COLO668 (cell line): ENCODE measurements around the gene GXYLT2.

Experiments
- DNase-seq: peaks from one replicate; lab custom pipeline; 2025; ENCODE audit not compliant: unreplicated experiment; lab: John Stamatoyannopoulos, UW

The GXYLT2 gene, protein sequence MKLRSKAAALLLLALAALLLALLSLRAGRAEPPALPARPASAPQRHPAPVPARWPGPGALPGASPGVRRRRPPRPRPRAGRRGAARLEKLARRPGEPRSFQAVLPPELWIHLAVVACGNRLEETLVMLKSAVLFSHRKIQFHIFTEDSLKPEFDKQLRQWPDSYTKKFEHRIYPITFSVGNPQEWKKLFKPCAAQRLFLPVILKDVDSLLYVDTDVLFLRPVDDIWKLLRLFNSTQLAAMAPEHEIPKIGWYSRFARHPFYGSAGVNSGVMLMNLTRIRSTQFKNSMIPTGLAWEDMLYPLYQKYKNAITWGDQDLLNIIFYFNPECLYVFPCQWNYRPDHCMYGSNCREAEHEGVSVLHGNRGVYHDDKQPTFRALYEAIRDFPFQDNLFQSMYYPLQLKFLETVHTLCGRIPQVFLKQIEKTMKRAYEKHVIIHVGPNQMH

DNA sequence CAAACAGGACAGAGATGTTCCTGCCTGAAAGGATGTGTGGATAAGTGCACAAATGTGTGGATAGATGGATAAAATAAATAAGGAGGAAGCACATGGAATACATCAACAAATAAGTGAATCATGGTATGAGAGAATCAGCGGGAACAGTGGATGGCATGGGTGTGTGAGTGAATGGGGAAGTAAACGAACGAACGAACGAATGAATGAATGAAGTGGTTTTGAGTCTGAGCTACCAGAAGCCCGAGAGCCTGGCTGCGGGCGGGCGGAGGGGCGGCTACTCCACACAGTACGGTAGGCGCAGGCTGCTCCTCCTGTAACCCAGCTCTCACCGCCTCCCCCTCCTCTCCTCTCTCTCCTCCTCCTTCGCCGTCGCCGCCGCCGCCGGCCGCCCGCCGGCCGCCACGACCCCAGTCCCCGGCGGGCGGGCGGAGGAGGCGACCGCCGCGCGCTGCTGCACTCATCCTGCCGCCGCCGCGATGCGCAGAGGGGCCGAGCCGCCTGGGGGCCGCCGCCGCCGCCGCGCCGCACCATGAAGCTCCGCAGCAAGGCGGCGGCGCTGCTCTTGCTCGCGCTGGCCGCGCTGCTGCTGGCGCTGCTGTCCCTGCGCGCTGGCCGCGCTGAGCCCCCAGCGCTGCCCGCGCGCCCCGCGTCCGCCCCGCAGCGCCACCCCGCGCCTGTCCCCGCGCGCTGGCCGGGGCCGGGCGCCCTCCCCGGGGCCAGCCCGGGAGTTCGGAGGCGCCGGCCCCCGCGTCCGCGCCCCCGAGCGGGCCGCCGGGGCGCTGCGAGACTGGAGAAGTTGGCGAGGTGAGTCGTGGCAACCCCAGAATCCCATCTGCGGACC is at the start of gene GXYLT2:
Gene GXYLT2 (plus strand): TSS at position 342 of the 841 bp plus-strand sequence. CDS start 188 bp downstream, at position 530.
- DNase-seq: peak; percentile 63

DNA sequence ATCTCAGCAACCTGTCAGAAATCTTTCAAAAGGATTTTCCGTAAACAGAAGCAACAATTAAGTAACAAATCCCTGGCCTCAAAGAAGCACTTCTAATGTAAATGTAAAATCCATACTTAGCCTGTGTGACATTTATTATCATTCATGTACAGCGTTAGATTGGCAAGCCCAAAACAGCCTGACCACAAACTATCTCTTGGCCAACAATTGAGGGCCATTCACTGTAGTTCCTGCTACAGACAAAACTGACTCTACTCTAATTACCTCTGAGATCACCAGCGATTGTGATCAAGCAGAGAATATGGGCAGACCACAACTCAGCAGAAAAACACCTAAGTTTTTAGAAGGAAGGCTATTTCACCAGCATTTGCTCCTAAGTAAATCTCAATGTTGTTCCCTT is 48.8 kb upstream of the GXYLT2 start:
- no peak for DNase-seq

DNA sequence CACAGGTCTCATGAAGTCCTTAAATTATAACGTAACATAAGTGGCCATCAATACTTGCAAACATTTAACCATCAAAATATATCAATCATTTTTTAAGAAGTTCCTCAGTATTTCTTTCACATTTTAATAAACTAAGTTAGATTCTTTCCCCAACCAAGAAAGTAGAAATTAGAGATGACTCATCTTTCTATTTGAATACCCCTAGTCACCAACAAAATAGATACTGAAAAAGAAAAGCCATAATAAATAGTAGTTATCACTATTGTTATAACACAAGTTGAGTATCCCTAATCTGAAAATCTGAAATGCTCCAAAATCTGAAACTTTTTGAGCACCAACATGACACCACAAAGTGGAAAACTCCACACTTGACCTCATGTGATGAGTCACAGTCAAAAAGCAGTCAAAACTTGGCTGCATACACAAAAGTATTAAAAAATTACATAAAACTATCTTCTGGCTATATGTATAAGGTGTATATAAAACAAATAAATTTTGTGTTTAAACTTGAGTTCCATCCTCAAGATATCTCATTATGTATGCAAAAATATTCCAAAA is 43.3 kb upstream of the GXYLT2 start:
- DNase-seq: no peak

DNA sequence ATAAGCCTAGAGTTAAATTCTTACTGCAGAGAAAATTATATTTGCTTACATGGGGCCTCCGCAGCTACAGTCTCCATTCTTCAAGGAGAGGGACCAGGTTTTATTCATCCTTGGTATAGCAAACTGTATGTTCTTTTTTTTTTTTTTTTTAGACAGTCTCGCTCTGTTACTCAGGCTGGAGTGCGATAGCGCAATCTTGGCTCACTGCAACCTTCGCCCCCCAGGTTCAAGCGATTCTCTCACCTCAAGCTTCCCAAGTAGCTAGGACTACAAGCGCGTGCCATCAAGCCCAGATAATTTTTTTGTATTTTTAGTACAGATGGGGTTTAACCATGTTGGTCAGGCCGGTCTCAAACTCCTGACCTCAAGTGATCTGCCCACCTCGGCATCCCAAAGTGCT is 41.7 kb upstream of the GXYLT2 start:
- no peak for DNase-seq

DNA sequence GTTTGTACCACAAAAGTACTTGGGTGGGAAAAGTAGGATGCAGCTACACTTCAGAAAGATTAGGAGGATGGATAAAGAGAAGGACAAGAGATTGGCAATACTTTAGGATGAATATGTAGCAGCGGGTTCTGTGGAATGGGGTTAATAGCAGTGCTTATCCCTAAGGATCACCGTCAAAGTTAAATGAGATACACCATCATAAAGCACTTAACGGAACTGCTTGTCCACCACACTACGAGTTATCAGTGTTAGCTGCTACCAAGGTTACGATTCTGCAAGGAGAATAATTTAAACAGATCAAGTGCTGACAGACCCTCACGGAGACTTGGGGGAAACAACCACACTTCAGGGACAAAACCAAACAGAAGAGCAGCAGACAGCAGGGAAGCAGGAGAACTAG is 40.6 kb upstream of the GXYLT2 start:
- no peak for DNase-seq

DNA sequence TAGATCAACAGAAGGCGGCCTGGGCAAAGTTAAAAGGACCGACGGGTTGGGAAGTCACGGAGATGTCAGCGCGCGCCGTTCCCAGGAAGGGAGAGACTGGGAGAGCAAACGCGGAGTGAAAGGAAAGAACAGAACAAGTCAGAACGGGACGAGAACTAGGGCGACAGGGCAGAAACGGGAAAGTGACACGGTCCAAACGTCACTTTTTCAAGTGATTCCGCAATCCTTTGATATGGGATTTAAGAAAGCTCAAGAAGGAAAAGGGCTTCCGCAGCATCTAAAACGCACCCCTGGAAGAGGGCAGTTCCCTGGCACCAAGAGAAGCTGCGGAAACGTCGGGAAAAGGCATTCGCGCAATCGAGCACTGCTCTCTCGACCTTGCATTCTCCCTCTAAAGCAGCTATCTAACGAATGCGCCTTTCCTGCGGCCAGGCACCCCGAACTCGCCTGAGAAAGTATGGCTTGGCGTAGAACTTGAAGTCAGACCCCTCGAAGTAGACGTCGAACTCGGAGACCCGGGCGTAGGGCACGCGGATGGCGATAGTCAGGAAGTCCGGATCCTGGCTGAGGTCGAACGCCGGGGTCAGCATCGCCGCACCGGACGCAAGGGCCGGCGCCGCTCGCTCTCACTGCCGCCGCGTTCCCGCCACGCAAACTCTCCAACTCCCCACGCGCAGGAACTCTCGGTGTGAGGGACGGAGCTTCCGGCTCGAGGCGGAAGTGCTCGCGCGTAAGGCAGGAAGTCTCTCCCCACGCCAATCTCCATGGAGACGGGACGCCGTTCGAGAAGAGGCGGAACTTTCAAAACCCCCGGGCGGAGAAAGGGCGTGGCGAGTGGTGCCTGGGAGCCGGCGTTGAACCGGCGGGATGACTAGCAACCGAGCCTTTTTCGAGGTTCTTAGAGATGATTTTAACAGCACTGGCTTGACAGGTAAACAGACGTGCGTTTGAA is 39.8 kb upstream of the GXYLT2 start, which contains the start of gene SHQ1:
Gene SHQ1 (minus strand): TSS at position 695 of the 952 bp plus-strand sequence. CDS start 105 bp downstream, at position 590.
- DNase-seq: peak; percentile 92

DNA sequence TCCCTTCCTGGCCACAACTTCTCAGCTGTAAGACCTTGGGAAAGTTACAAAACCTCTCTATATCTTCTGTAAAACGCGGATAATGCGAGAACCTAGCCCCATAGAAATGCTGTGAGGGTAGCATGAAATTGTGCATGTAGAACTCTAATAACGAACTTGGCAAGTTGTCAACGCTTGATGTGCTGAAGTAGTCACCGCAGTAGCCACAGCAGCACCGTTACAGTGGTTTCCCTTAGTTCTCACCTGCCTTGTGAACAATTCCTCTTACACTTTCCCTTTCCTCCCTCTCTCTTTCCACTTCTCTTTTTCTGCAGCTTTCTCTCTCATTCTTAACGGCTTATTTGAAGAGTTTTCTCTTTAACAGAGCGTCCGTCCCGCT is 39.2 kb upstream of the GXYLT2 start:
- DNase-seq: no peak

DNA sequence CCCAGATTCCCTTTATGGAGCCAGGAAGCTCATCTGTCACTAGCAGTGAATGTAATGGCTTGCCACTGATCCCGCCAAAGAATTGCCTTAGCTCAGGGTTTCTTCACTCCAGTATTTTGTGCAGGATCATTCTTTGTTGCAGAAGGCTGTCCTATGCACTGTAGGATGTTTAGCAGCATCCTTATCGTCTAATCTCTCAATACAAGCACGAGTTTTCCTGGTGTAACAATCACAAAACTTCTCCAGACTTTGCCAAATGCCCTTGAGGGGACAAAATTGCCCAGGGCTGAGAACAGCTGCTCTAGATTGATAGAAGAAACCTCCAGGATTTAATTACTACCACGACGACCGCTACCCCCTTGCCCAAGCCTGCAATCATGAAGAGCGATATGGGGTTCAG is 32.8 kb upstream of the GXYLT2 start:
- DNase-seq: no peak

DNA sequence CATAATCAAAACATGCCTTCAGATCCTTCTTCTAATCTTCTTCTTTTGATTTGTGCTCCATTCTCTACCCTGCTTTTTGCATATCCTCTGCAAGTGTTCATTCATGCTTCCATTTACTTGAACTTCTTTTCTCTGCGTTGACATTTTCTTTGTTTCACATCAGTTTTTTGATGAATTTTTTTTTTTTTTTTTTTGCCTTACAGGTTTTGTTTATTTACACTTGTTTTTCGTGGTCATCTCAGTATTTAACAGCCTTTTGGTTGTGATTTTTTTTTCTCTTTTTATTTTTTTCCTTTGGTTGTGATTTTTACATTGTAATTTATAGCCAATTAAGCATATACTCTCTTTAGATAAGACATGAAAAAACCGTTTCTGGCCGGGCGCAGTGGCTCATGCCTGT is 27.8 kb upstream of the GXYLT2 start:
- no peak for DNase-seq

DNA sequence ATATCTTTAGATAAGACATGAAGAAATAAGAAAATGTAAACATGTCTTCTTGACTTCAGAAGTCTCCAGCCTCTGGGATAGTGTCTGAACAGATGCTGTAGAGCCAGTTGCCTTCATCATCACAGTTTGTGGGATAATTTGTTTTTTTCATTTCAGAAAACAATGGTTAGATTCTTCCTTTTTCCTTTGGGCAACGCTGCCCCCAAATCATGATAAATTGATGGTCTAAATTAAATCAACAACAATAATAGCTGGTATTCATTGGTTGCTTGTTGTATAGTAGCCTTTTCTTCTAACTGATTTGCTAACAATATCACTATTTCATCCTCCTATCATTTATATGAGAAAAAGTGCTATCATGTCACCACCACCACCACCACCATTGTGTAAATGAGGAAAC is 27.0 kb upstream of the GXYLT2 start:
- DNase-seq: no peak

DNA sequence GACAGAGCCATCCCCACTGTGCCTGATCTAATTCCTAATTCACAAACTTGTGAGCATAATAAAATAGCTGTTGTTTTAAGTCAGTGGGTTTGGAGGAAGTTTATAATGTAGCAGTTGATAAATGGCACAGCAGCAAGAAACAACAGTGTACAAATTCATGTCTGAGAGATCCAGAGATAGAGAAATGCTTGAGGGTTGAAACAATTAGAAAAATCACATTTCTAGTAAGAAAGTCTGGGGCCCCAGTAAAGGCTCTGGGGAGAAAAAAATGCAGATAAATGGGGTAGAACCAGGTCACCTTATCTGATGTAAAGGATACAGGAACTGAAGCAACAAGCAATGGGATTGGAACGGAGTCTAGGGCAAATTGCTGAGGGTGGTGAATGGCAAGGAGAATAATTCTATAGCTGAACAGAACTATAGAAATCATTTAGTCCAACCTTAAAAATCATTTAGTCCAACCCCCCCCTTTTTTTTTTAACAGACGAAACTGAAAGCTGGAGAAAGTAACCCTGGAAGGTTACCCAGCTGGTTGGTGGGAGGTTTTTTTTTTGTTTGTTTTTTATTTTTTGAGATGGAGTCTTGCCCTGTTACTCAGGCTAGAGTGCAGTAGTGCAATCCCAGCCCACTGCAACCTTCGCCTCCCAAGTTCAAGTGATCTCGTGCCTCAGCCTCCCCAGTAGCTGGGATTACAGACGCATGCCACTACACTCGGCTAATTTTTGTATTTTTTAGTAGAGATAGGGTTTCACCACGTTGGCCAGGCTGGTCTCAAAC is 25.3 kb upstream of the GXYLT2 start:
- DNase-seq: no peak

DNA sequence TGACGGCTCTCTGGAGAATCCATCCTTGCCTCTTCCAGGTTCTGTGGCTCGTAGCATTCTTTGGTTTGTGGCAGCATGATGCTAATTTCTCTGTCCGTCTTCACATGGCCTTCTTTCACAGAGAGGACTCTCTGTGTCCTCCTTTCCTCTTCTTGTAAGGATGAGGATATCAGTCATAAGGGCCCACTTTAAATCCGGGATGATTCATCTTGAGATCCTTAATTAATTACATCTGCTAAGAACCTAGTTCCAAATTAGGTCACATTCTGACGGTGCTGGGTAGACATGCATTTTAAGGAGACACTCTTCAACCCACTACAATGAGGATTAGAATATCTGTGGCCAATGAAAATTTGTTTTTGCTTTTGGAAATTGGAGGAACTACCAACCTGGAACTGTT is 15.7 kb upstream of the GXYLT2 start:
- no peak for DNase-seq

DNA sequence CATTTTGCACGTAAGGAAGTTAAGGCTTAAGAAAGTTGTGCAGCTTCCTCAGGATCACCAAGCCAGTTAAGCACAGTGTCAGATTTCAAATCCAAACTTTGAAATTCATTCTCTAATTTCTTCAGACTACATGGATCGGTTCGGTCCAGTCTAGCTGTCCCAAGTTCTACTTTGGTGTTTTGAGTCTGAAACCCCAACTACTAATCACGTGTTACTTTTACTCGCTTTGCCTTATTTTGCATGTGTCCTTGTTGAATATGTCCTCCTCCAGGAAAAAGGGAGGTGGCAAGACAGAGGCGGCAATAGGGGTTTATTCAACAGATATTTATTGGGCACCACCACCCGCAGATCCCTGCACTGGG is 522 bp upstream of the GXYLT2 start:
- DNase-seq: no peak

DNA sequence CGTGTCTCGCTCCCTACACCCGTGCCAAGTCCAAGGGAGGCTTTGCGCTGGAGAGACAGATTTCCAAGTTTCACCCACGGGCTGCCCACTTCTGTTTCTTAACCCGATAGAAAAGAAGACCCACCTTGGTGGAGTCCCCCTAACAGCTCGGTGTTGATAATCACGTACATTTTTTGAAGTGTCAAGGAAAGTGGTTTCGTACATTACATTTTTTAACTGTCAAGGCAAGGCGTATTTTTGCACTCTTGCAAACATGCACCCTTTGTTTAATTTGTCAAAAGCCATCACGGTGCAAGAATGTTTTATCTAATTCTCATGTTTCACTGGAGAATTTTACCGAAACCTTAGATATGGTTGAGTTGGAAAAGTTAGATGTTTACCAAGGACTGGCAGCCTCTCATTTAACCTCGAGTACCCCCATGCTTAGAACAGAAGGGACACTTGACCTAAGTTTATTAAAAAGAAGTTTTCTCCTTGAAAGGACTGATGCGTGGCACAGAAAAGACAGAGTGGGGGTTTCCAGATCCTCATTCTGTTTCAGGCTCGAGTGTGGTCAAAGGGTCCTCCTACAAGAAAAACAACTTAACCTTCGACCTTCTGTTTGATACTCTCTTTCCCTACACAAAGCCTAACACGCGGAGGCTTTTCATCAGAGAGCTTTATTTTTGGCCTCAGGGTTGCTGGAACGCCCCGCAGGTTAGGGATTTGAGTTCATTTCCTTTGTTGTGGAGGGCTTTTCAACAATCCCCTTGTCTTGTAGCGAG is 882 bp downstream of the GXYLT2 start:
- DNase-seq: no peak

DNA sequence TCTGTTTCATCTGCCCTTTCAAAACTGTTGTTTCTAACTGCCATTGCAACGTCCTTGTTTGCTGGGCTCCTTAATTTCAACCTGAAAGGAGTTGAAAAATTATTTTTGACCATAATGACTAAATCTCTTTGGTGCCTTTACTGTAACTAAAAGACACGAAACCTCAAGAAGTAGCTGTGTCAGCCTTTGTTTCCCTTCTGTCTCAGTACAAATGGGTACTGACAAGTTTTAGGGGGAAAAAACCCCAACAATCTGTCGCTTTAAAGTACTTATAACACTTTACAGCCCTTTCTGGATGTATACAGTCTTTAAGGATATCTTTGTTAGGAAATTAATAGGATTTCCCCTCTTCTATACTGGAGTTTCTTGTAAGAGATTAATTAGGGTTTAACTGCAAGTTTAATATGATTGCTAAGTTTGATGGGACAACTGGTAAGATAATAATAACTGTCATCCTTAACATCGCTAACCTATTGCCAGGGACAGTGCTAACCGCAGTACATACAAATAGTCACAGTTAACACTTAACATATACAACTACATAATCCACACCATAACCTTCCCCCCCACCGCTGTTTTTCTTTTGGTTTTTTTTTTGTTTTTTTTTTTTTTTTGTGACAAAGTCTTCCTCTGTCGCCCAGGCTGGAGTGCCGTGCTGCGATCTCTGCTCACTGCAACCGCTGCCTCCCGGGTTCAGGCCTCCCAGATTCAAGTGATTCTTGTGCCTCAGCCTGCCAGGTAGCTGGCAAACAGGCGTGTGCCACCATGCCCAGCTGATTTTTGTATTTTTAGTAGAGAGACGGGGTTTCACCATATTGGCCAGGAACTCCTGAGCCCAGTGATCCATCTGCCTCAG is 1.7 kb downstream of the GXYLT2 start:
- no peak for DNase-seq

DNA sequence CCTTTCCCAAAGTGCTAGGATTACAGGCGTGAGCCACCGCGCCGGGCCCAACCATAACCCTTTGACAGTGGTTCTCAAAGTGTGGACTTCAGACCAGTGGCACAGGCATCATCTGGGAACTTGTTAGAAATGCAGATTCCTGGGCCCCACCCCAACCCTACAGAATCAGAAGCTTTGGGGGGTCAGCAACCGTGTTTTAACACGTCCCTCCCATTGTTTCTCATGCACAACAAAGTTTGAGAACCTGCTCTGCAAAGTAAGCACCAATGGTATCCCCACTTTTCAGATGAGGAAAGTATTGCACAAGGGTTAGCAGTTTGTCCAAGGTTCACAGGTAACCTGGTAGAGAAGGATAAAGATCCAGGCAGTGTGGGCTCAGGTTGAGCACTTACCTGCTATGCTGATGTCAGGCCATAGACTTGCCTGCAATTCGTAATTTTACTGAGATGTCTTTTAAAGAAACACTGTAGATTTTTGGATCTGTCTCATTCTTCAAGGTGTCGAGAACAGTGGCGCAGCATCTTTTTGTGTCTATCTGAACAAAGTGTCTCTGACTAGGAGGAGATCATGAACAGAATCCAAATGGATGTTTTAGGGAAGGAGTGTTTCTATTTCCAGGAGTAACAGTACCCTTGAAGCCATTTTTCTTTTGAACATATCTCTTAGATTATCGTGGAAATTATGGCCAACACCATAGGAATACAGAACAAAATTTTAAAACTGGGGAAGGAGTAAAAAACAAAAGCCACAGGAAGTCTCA is 2.5 kb downstream of the GXYLT2 start:
- DNase-seq: no peak

DNA sequence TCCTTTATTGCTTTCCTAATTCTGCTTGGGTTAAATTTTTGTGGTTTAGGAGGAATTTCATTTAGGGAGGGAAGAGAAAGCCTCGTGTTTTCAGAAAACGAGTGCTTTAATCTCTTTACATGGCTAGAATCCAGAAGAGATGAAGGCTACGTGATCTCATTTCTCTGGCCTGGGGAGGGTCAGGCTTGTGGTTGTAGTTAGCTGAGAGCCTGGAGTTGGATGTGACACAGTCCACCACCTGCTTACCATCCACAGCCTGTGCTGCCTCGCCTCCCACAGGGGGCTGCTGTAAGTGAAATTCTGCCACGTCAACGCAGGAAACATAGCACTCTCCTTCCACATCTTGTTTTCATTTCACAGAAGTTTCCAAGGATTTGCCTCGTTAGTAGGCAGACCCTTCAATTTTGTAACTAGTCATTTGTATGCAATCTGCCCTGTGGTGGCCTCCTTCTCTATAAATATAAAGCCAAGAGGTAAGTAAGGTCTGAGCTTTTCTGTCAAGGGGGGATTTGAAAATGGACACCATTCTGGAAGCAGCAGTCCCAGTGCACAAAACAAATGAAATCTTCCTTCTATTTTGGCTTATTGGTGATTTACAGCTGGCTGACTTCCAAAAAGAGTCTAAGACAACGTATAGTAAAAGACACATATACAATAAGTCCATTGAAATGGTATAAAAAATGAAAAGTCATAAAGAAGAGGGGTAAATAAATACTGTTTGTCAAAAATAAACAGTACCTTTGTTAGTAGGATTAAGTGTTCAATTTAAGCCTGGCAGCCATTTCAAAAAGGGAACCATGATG is 3.4 kb downstream of the GXYLT2 start:
- DNase-seq: peak; percentile 5
